Measurements from ENCODE around the gene PIGU. TPM values are rescaled to one million over a fixed set of nuclear protein-coding genes. Genes with fewer than 3 reads are reported as not detected.
"Not testable (repeated sequence)": the region's sequence is repeated elsewhere in the genome, so short reads cannot be mapped to it uniquely, and the experiment has no call there.

The PIGU gene
- total and polyA plus RNA-seq, 11 donors = 10.8 to 24.8 (median 16.1) TPM

GRCh38 chr20:34522969-34523871, 153.7 kb downstream of the PIGU start:
- no peaks in the 10 kb centered on the region for H3K9me3 ChIP-seq
- H3K36me3 ChIP-seq = peaks cover 0 to 65% (median 34%) of the 10 kb centered on the region in 9 donors
- no peaks in the 10 kb centered on the region for H3K27me3 ChIP-seq
- intact Hi-C loops (cut with DNase I) = loop anchor here in 6 of 10 donors (2.0 to 10.0 kb wide), 5 partner anchors 48 to 328 kb away; no protein-coding TSS in a partner anchor
- H3K4me3 ChIP-seq = no peak overlapping the region
- peaks cover 4 to 65% (median 50%) of the 10 kb centered on the region in 12 donors for H3K4me1 ChIP-seq
- 42 to 57% (median 51%) methylated on average over 17 of the region's 17 CpGs for WGBS, 4 donors
- DNase-seq (no peak), ATAC-seq (peak in 3 of 4 donors; percentile 26 to 48 (median 41))
- TF ChIP-seq CTCF (IDR thresholded peaks at IDR 0.05) (peak; percentile 14 to 60 (median 42)), POLR2A (IDR thresholded peaks at IDR 0.05) (no peak)
- peak overlapping the region in 7 of 12 donors; percentile 22 to 62 (median 39) for H3K27ac ChIP-seq

GRCh38 chr20:34519841-34520240, 157.1 kb downstream of the PIGU start:
- not testable (repeated sequence) for H3K9me3 ChIP-seq, H3K27me3 ChIP-seq, DNase-seq, H3K27ac ChIP-seq, ATAC-seq, H3K4me3 ChIP-seq
- peaks cover 4 to 66% (median 45%) of the 10 kb centered on the region in 12 donors for H3K4me1 ChIP-seq
- WGBS, 4 donors = 86 to 92% (median 88%) methylated on average over 10 of the region's 10 CpGs
- H3K36me3 ChIP-seq = peaks cover 0 to 43% (median 15%) of the 10 kb centered on the region in 9 donors
- intact Hi-C loops (cut with DNase I) = loop anchor here in 7 of 10 donors (5.0 to 10.0 kb wide), 4 partner anchors 45 to 325 kb away; no protein-coding TSS in a partner anchor

- Histone ChIP-seq H3K36me3 (peaks cover 0 to 39% (median 8%) of the 10 kb centered on the region in 9 donors), H3K4me1 (peaks cover 2 to 64% (median 45%) of the 10 kb centered on the region in 12 donors)
- not testable (repeated sequence) for H3K27me3 ChIP-seq, H3K9me3 ChIP-seq, ATAC-seq, DNase-seq, H3K4me3 ChIP-seq, H3K27ac ChIP-seq
- 88 to 92% (median 92%) methylated on average over 7 of the region's 7 CpGs for WGBS, 4 donors
- intact Hi-C loops (cut with DNase I) = loop anchor here in 2 of 10 donors (5.0 to 10.0 kb wide), 2 partner anchors 204 to 207 kb away; no protein-coding TSS in a partner anchor
Observed at GRCh38 chr20:34518863-34519262, 158.0 kb downstream of the PIGU start.

GRCh38 chr20:34517114-34517505, 159.8 kb downstream of the PIGU start:
- ATAC-seq = no peak
- WGBS, 4 donors = 1 to 2% (median 2%) methylated on average over 3 of the region's 3 CpGs
- Histone ChIP-seq H3K27ac (peak overlapping the region in 11 of 12 donors; percentile 91 to 99 (median 95)), H3K4me1 (peaks cover 0 to 52% (median 31%) of the 10 kb centered on the region in 12 donors), H3K9me3 (no peaks in the 10 kb centered on the region), H3K36me3 (peaks cover 0 to 30% (median 8%) of the 10 kb centered on the region in 9 donors), H3K27me3 (no peaks in the 10 kb centered on the region), H3K4me3 (peak overlapping the region; percentile 56 to 95 (median 80))
- intact Hi-C loops (cut with DNase I) = loop anchor here in 4 of 10 donors (2.0 to 10.0 kb wide), 4 partner anchors 202 to 214 kb away; partner anchors contain the start of gene AHCY (in 1 of the 4)
- DNase-seq = no peak
- no peak for TF ChIP-seq POLR2A (IDR thresholded peaks at IDR 0.05)
- TF ChIP-seq CTCF (IDR thresholded peaks at IDR 0.05) = no peak

All from heart left ventricle (tissue), 16 donors.